H9 (cell line): ENCODE data around the gene FALEC. TPM values are rescaled to one million over a fixed set of nuclear protein-coding genes. Genes with fewer than 3 reads are reported as not detected.

ENCODE experiments used
- DNase-seq: peaks from one replicate; pipeline ENCODE4 v3.0.0-alpha.2; 2017
- H2AFZ ChIP-seq: one replicate; pipeline ENCODE4 v1.6.1; 2013; ENCODE audit warnings: mild to moderate bottlenecking, low read length, control low read depth, moderate library complexity
- H2AK5ac ChIP-seq: 2 replicates; pipeline ENCODE4 v1.6.1; 2013; ENCODE audit warnings: low read length, control low read depth, mixed read lengths; ENCODE audit not compliant: insufficient read length
- H2BK120ac ChIP-seq: one replicate; pipeline ENCODE4 v1.6.1; 2013; ENCODE audit warnings: low read depth, mild to moderate bottlenecking, low read length, control low read depth, inconsistent platforms; ENCODE audit not compliant: poor library complexity, severe bottlenecking
- H2BK12ac ChIP-seq: 2 replicates; pipeline ENCODE4 v1.6.1; 2013; ENCODE audit warnings: low read length, control low read depth, mixed read lengths, low read depth; ENCODE audit not compliant: insufficient read length
- H2BK15ac ChIP-seq: 2 replicates; pipeline ENCODE4 v1.6.1; 2013; ENCODE audit warnings: low read depth, low read length, control low read depth
- H2BK20ac ChIP-seq: one replicate; pipeline ENCODE4 v1.6.1; 2013; ENCODE audit warnings: low read depth, mild to moderate bottlenecking, low read length, control low read depth, inconsistent platforms; ENCODE audit not compliant: poor library complexity, severe bottlenecking
- H2BK5ac ChIP-seq: 2 replicates; pipeline ENCODE4 v1.6.1; 2013; ENCODE audit warnings: low read length, control low read depth, mixed read lengths; ENCODE audit not compliant: insufficient read length
- H3K14ac ChIP-seq: 2 replicates; pipeline ENCODE4 v1.6.1; 2013; ENCODE audit warnings: low read length, control low read depth; ENCODE audit not compliant: insufficient read depth
- H3K18ac ChIP-seq: 2 replicates; pipeline ENCODE4 v1.6.1; 2013; ENCODE audit warnings: low read depth, mild to moderate bottlenecking, mixed read lengths, low read length, control low read depth; ENCODE audit not compliant: insufficient read length
- H3K23ac ChIP-seq: 2 replicates; pipeline ENCODE4 v1.6.1; 2013; ENCODE audit warnings: low read length, control low read depth, mixed read lengths, low read depth; ENCODE audit not compliant: insufficient read length
- H3K23me2 ChIP-seq: 2 replicates; pipeline ENCODE4 v1.6.1; 2013; ENCODE audit warnings: low read depth, mild to moderate bottlenecking, mixed read lengths, low read length, control low read depth; ENCODE audit not compliant: insufficient read length, poor library complexity, severe bottlenecking
- H3K27ac ChIP-seq: 2 replicates; pipeline ENCODE4 v1.5.1; 2013; ENCODE audit warnings: low read length, control low read depth, mixed read lengths, low read depth; ENCODE audit not compliant: insufficient read length
- H3K27me3 ChIP-seq: 2 replicates; pipeline ENCODE4 v1.6.1; 2013; ENCODE audit warnings: low read length, control low read depth, inconsistent platforms; ENCODE audit not compliant: insufficient read depth
- H3K4ac ChIP-seq: 2 replicates; pipeline ENCODE4 v1.6.1; 2013; ENCODE audit warnings: low read depth, mild to moderate bottlenecking, control low read depth, inconsistent platforms, low read length, moderate library complexity
- H3K4me1 ChIP-seq: 2 replicates; pipeline ENCODE4 v1.6.1; 2013; ENCODE audit warnings: low read length, control low read depth, inconsistent platforms; ENCODE audit not compliant: insufficient read depth
- H3K4me2 ChIP-seq: 2 replicates; pipeline ENCODE4 v1.6.1; 2013; ENCODE audit warnings: low read length, control low read depth, mixed read lengths; ENCODE audit not compliant: insufficient read length, insufficient read depth
- H3K56ac ChIP-seq: 2 replicates; pipeline ENCODE4 v1.6.1; 2013; ENCODE audit warnings: low read depth, mild to moderate bottlenecking, mixed read lengths, low read length, control low read depth; ENCODE audit not compliant: insufficient read length
- H3K79me1 ChIP-seq: 2 replicates; pipeline ENCODE4 v1.6.1; 2013; ENCODE audit warnings: low read depth, mild to moderate bottlenecking, moderate library complexity, low read length, control low read depth, inconsistent platforms; ENCODE audit not compliant: insufficient read depth, poor library complexity, severe bottlenecking
- H3K79me2 ChIP-seq: 2 replicates; pipeline ENCODE4 v1.6.1; 2013; ENCODE audit warnings: low read length, control low read depth, inconsistent platforms; ENCODE audit not compliant: insufficient read depth
- H3K9ac ChIP-seq: 2 replicates; pipeline ENCODE4 v1.6.1; 2013; ENCODE audit warnings: low read length, control low read depth, mixed read lengths; ENCODE audit not compliant: insufficient read length; ENCODE audit errors: extremely low read depth
- H3K9me3 ChIP-seq: one replicate; pipeline ENCODE4 v1.6.1; 2013; ENCODE audit warnings: low read depth, low read length, inconsistent platforms; ENCODE audit not compliant: control insufficient read depth
- H3T11ph ChIP-seq: one replicate; pipeline ENCODE4 v1.6.1; 2013; ENCODE audit warnings: mild to moderate bottlenecking, low read length, control low read depth, inconsistent platforms
- H4K20me1 ChIP-seq: one replicate; pipeline ENCODE4 v1.6.1; 2013; ENCODE audit not compliant: control insufficient read depth, insufficient read length, insufficient read depth
- H4K5ac ChIP-seq: 2 replicates; pipeline ENCODE4 v1.6.1; 2013; ENCODE audit warnings: low read depth, mild to moderate bottlenecking, mixed read lengths, low read length, control low read depth; ENCODE audit not compliant: insufficient read length
- H4K8ac ChIP-seq: replicated peaks from 2 replicates; pipeline ENCODE4 v1.6.1; 2013; ENCODE audit warnings: low read length, control low read depth, mixed read lengths, low read depth; ENCODE audit not compliant: insufficient read length
- H4K91ac ChIP-seq: 2 replicates; pipeline ENCODE4 v1.6.1; 2013; ENCODE audit warnings: low read depth, mild to moderate bottlenecking, moderate library complexity, mixed read lengths, low read length, control low read depth; ENCODE audit not compliant: insufficient read length
- H3K27ac Mint-ChIP-seq, 3 experiments: 2 replicates in 2 of 3; 3 replicates in 1 of 3; pipeline ENCODE4 v1.8.0; 2020 to 2021; ENCODE audit warnings: mixed read lengths in 3 of 3, mild to moderate bottlenecking in 1 of 3, moderate library complexity in 1 of 3
- H3K27me3 Mint-ChIP-seq: 2 replicates; pipeline ENCODE4 v1.8.0; 2021; ENCODE audit warnings: low read depth, mild to moderate bottlenecking, moderate library complexity, mixed read lengths
- H3K36me3 Mint-ChIP-seq, 3 experiments: 2 replicates in 2 of 3; 3 replicates in 1 of 3; pipeline ENCODE4 v1.8.0; 2020 to 2021; ENCODE audit warnings: low read depth in 3 of 3, mixed read lengths in 3 of 3; ENCODE audit not compliant: insufficient read depth in 1 of 3
- H3K4me1 Mint-ChIP-seq, 2 experiments: 2 replicates each; pipeline ENCODE4 v1.8.0; 2020; ENCODE audit warnings: mixed read lengths in 2 of 2
- H3K4me3 Mint-ChIP-seq, 2 experiments: 2 replicates in 1 of 2; 3 replicates in 1 of 2; pipeline ENCODE4 v1.8.0; 2020 to 2021; ENCODE audit warnings: mild to moderate bottlenecking in 2 of 2, mixed read lengths in 2 of 2, moderate library complexity in 1 of 2
- H3K9me3 Mint-ChIP-seq, 2 experiments: 2 replicates in 1 of 2; 3 replicates in 1 of 2; pipeline ENCODE4 v1.8.0; 2020; ENCODE audit warnings: mild to moderate bottlenecking in 2 of 2, mixed read lengths in 2 of 2, moderate library complexity in 1 of 2
- CTCF ChIP-seq: fragments of 200-600 bp; sonication (generic); conservative IDR thresholded peaks from 3 replicates; pipeline ENCODE4 v1.8.0; 2021; ENCODE audit warnings: antibody characterized with exemption, mild to moderate bottlenecking
- WGBS: extraction: QIAGEN DNeasy Blood & Tissue Kit; methylation state at CpG from one replicate; pipeline ENCODE4 v1.1.7; 2013; ENCODE audit warnings: missing lambda C conversion rate, low lambda C conversion rate, mixed read lengths; ENCODE audit not compliant: insufficient read length; ENCODE audit errors: extremely low coverage; 5-methylcytosine and 5-hydroxymethylcytosine counted together
- total RNA-seq: library from RNA; stranded (reverse); gene quantifications from 2 replicates; pipeline ENCODE4 v1.2.1, GENCODE V29; 2021

The FALEC gene
- total RNA-seq, 1 experiment from 2014 or later = not detected

GRCh38 chr1:150536836-150537731 lies 21.5 kb downstream of the FALEC start:
- Mint-ChIP-seq H3K9me3 (no peaks in the 10 kb centered on the region), H3K36me3 (no peaks in the 10 kb centered on the region), H3K4me3 (no peak overlapping the region), H3K27me3 (no peaks in the 10 kb centered on the region), H3K27ac (0 out of 7 replicates have a peak overlapping the region, but pooled peaks of 1 of the 3 experiments have one; percentile 55), H3K4me1 (peaks cover 14 to 29% of the 10 kb centered on the region in 2 experiments)
- H3K9me3 ChIP-seq = no peaks in the 10 kb centered on the region
- H2BK5ac ChIP-seq = no peak overlapping the region
- H3K27me3 ChIP-seq = no peaks in the 10 kb centered on the region
- H3K18ac ChIP-seq = no peak overlapping the region
- H3T11ph ChIP-seq = no peak overlapping the region
- H2AK5ac ChIP-seq = no peak overlapping the region
- H2BK120ac ChIP-seq = no peak overlapping the region
- no peak overlapping the region for H3K23ac ChIP-seq
- H4K20me1 ChIP-seq = no peaks in the 10 kb centered on the region
- H2BK20ac ChIP-seq = no peak overlapping the region
- H3K79me1 ChIP-seq = no peaks in the 10 kb centered on the region
- H2BK12ac ChIP-seq = no peak overlapping the region
- no peak overlapping the region for H4K5ac ChIP-seq
- H3K9ac ChIP-seq = no peak overlapping the region
- no peak for DNase-seq
- H3K4me1 ChIP-seq = no peaks in the 10 kb centered on the region; the same call in 1 of the 2 replicates
- no peak overlapping the region for H3K27ac ChIP-seq
- no peak overlapping the region for H3K4ac ChIP-seq
- no peak overlapping the region for H3K56ac ChIP-seq
- no peaks in the 10 kb centered on the region for H3K79me2 ChIP-seq
- no peak overlapping the region for H4K8ac ChIP-seq
- H3K4me2 ChIP-seq = no peak overlapping the region
- no peak overlapping the region for H3K14ac ChIP-seq
- no peak overlapping the region for H2BK15ac ChIP-seq
- no peak overlapping the region for H4K91ac ChIP-seq
- H3K23me2 ChIP-seq = no peaks in the 10 kb centered on the region
- TF ChIP-seq CTCF = no peak
- WGBS = no CpG with 5 or more reads among the region's 12 CpGs
- no peak overlapping the region for H2AFZ ChIP-seq
